Lung microvascular endothelial cell (primary cell): Measurements from ENCODE around the gene RFXANK. TPM values are rescaled to one million over a fixed set of nuclear protein-coding genes. Genes with fewer than 3 reads are reported as not detected.
"Not testable (repeated sequence)": the region's sequence is repeated elsewhere in the genome, so short reads cannot be mapped to it uniquely, and the experiment has no call there.

Experiments used
- DNase-seq, 2 donors: peaks; one replicate each; pipeline versions ENCODE4 v3.0.0 to v3.0.0-alpha.2; 2010; ENCODE audit warnings: low read depth in 2 of 2
- total RNA-seq: library from RNA; depleted of rRNA; stranded (reverse); fragments of >200 nt; gene quantifications from 2 replicates; pipeline ENCODE4 v1.2.1, GENCODE V29; 2014

The RFXANK gene
- total RNA-seq, 1 donor from 2014 or later = 67.5 TPM

DNA sequence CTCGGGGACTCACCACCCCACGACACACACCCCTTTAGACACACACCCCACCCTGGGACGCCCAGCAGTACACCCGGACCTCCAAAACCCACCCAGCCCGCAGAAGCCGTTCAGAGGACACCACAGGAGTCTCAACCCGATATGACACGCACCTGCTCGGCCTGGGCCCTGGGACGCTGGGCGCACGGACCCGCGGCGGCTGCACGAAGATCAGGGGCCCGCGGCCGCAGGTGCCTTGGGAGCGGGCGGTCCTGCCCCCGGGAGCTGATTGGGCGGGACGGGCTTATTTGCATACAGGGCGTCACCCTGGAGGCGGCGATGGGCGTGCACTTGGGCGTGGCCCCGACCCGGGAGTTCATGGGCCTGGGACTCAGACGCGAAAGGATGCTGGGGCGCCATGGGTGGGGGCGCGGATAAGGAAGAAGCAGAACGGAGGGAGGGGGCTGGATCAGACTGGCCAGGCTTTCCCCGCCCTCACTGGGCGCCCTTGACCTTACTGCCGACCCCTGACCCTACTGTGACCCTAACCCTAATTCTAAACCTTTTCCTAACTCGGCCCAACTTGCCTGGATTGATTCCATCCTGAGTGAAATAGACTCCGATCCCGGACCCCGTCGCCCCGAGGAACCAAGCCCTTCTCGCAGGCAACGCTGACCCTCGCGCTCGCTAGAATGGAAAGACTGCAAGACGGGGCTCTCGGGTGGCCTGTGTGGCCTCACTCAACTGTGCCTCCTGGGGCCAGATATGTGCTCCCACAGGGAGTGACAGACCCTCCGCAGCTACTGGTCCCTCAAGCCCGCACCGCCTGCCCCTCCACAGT, 21.8 kb upstream of the RFXANK start, which contains the start of gene MEF2B:
MEF2B (minus strand) TSS at position 211 of the 820 bp plus-strand sequence. CDS start 19,528 bp downstream, outside the sequence.
- peak; percentile 61 to 75 for DNase-seq

DNA sequence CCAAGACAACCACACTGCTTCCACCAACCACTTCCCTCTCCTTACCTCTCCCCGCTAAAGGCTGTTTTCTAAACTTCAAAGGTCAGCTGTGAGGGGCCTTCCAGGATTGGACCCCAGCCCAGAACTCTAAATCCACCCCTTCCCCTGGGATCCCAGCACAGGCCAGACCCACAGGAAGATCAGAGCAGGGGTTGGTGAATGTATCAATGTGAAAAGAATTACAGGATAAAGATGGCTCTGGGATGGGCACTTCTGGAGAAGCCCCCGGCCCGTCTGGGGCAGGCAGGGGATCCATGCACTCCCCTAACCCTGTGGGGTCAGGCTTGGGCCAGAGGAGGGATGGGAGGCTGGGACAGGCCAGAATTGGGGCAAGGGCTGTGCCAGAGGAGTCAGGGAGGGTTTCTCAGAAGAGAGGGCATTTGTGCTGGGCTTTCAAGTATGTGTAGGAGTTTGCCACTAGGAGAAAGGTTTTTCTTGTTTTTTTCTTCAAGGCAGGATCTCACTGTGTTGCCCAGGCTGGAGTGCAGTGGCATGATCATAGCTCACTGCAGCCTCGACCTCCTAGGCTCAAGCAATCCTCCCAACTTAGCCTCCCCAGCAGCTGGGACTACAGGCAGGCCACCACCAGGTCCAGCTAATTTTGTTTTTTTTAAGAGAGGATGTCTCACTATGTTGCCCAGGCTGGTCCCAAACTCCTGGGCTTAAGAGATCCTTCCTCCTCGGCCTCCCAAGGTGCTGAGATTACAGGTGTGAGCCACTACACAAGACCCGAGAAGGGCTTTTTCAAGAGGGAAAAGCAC, 21.0 kb upstream of the RFXANK start:
- no peak for DNase-seq

DNA sequence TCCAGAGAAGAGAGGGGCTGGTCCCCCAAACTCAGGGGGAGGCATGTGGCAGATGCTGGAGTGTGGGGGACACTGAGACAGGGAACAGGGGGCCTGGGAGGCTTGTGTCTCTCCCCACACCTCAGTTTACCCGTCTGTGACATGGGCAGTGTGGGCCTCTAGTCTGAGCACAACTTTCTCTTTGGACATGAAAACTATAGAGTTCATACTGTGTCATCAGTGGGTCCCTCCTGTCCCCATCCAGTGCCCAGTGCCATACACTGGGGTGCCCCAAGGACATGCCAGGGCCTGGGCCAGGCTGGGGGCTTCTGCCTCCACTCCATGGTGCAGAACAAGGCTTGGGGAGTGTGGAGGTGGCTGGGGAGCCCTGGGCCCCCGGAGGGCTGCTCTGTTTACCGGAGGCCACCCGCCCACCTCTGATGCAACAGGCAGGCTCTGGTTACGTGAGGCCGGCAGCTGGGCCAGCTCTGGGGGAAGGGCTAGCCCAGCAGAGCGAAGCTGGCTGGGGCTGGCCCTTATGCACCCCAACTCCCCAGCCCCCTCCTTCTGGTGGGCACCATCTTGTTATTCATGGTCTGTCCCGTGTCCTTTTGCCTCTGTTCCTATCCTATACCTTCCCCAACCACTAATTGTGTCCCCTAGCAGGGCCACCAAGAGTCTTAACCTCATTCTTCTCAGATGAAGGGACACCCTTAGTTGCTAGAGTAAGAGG, 20.1 kb upstream of the RFXANK start:
- DNase-seq = no peak

DNA sequence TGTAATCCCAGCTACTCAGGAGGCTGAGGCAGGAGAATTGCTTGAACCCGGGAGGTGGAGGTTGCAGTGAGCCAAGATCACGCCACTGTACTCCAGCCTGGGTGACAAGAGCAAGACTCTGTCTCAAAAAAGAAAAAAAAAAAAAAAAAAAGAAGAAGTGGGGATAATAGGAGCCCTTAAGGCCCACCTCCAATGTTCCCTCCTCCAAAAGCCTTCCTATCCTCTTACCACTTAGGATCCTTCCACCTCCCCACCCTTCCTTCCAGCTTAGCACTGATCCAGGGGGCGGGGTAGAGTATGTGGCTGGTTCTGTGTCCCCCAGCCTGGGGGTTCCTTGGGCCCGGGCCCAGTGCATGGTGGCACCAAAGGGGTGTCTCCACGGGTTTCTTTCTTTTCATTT, 18.8 kb upstream of the RFXANK start:
- DNase-seq = not testable (repeated sequence)

DNA sequence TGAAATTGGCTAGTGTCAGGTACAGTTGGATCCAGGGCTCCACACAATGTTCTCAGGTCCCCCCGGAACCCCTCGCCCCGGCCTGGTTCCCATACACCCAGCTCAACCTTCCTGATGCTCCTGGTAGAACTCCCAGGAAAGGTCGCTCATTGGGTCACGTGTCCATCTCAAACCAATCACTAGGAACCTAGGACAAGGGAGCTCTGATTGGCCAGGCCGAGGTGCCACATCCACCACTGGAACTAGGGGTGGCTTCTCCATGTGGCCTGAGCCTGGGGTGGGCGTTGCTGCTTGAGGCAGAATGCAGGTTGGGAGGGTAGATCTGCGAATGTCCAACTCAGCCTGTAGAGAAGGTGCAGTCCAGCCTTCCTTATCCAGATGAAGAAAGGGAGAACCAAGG, 15.1 kb upstream of the RFXANK start:
- DNase-seq = no peak

DNA sequence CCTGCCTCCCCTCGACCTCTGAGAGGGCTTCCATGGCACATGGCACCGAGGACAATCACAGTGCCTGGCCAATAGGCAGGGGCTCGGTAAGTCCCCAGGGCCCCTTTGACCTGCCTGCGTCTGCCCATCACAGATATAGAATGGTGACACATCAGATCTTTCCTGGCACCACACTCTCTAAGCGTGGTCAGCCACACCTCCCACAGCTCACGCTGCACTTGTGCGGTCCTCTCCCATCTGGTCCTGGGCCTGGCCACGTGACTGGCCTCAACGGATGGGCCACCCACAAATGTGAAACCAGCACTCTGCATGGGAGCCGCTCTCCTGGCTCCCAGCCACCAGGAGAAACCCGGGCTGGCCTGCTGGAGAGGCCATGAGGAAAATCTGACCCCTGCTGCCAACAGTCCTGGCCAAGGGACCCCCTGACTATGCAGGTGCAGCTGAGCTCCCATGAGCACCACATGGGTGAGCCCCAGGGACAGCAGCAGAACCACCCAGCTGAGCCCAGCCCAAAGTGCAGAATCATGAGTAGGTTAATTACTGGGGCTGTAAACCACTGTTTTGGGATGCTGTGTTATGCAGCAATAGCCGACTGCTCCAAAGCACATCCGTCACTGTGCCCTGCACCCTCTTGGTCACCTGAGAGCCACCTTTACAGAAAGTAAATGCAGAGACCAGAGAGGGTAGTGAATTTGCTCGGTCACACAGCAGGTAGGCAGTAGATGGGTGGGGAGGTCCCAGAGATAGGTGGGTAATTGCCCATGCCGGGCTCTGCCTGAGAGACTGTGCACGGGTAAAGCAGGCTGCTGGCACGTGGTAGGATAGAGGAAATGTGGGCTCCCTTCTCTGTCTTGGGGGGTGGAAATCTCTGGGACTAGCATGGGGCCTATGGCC, 12.3 kb upstream of the RFXANK start:
- peak in 1 of 2 donors; percentile 12 for DNase-seq

DNA sequence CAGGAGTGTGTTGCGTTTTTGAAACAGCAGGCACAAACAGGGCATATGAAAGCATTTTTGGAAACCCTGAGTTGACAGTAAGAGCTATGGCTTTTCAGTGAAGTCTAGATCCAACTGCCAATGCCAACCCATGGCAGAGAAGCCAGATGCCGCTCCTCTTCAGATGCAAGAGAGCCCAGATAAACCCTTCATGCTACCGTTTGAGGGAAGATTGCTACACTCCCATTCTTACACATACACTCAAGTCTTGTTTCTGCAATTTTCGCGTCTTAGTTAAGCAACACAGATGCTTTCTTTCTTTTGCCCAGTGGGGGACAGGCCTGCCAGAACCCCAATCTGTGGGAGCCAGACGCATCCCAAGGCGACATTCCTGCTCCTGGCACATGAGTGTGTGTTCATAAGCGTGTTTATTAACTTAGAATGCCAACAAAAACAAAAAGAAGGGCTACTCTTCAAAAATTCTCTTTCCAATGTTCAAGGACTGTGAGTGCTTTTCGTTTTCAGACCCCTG, 10.5 kb upstream of the RFXANK start:
- DNase-seq = no peak

DNA sequence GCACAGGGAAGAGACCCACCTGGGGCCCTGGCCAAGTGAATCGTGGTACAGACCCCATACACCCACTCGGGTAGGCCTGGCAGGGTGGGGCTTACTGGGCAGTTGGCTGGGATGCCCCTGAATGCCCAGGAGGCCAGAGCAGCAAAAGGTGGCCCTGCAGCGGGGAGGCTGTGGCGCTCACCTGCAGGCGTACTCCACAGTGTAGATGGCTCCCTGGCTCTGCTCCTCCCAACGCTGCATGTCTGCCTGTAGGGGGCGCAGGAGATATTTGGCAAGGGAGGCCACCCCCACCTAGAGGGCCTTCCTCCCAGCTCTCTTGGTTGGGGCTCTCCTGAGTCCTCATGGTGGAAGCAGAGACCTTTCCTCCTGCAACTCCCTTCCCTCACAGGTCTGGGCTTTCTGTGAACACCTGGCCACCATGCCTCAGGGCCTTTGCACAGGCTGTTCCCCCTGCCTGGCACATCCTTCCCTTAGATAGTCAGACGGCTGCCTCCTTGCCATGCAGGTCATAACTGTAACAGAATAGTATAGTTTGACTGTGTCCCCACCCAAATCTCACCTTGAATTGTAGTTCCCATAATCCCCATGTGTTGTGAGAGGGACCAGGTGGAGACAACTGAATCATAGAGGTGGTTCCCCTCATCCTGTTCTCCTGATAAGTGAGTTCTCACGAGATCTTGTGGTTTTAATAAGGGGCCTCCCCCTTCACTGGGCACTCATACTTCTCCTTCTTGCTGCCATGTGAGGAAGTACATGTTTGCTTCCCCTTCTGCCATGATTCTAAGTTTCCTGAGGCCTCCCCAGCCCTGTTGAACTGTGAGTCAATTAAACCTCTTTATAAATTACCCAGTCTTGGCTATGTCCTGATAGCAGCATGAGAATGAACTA, 6.0 kb upstream of the RFXANK start:
- DNase-seq = peak; percentile 56 to 70

DNA sequence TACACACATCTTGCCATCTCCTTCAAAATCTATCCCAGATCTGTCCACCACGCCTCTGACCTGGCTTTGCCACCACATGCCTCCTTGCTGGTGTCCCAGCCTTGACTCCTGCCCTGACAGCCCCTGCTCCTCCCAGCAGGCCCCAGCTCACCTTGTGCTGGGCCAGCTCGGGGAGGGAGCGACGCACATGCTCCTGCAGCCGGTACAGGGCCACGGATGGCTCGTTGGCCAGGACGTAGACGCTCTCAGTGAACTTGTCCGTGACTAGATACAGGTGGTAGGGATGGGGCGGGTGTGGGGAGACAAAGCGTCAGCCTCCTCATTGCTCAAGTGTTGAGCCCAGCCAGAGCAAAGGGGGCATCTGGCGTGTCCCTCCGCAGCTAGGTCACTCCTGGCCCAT, 5.3 kb upstream of the RFXANK start:
- no peak for DNase-seq

DNA sequence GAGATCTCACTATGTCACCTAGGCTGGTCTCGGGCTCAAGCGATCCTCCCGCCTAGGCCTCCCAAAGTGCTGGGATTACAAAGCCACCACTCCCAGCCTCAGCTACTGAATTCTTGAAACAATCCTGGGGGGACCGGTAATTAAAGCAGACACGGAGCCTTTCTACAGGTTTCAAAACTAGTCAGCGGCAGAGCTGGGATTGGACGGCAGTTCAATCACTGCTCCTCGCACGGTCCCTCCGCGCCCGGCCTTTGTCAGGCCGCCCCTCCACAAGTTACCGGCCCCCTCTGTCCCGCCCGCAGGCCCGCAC, 335 bp upstream of the RFXANK start:
- no peak for DNase-seq

DNA sequence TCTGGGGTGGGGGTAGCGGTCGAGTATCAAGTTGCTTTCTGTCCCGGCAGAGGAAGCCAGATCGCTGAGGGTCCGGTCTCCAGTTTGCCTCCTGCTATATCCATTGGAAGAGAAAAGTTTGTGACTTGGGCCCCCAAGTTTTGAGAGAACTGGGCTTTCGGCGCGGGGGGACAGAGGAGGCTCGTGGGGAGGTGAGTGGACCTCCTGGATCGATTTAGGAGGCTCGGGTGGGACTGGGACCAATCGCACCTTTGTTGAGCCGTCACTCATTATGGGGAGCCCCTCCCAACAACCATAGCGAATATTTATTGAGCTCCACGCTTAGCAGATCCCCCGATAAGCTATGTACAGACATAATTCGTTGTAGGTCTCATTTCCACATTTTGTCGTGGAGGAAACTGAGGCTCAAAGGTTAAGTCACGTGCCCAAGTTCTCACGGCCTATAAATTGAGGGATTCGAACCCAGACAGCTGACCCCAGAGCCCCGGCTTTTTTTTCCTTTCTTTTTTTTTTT, 909 bp downstream of the RFXANK start:
- peak; percentile 37 to 69 for DNase-seq

DNA sequence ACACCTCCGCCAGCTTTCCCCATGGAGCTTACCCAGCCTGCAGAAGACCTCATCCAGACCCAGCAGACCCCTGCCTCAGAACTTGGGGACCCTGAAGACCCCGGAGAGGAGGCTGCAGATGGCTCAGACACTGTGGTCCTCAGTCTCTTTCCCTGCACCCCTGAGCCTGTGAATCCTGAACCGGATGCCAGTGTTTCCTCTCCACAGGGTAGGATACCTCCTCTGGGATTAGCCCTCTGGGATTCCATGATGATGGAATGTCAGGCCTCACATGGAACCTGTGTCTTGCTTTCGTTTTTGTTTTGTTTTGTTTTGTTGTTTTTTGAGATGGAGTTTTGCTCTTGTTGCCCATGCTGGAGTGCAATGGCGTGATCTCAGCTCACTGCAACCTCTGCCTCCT, 1.9 kb downstream of the RFXANK start:
- DNase-seq = peak in 1 of 2 donors; percentile 59

DNA sequence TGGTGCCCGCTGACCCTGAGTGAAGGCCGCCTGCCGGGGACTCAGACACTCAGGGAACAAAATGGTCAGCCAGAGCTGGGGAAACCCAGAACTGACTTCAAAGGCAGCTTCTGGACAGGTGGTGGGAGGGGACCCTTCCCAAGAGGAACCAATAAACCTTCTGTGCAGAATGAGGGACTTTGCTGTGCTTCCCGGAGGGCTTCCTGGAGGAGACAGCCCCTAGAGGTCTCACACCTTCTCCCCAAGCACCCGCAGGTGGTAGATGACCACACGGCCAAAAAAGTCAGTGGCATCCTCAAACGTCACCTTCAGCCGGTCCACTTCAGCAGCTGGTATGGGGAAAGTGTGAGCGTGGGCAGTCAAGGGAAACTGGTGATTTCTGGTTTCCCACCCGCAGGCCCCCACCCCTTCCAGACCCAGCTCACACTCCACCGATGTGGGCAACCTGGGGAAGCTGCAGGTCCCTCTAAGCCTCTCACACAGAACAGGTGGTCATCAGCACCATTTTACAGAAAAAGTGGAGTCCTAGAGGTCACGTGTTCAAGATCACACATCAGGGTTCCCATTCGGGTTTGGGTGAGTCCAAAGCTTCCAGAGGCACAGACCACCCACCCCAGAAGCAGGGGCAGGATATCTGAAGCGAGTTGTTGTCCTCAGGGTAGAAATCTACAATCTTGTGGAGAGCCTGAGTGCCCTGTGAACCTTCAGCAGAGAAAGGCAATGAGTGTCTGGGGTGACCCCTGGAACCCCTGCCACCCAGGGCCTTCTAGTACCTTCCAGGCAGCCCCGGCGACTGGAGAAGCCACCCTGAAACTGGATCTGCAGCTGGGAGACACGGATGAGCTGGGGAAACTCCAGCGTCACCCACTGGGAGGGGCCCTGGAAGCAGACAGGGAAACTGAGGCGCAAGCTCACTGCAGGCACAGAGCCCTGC, 9.9 kb downstream of the RFXANK start:
- no peak for DNase-seq

DNA sequence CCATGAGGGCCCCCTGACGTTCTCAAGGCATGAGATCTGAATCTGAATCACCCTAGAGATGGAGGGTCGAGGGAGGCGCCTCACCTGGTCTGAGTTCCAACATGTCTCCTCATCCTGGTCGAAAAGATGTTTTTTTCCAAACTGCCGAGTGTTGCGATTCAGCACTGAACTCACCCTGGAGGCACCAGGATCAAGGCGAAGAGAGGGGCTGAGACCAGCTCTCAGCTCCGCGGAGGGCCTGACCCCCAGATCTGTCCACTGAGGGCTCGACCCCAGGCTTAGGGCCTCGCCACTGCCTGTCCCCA, 10.6 kb downstream of the RFXANK start:
- no peak for DNase-seq

DNA sequence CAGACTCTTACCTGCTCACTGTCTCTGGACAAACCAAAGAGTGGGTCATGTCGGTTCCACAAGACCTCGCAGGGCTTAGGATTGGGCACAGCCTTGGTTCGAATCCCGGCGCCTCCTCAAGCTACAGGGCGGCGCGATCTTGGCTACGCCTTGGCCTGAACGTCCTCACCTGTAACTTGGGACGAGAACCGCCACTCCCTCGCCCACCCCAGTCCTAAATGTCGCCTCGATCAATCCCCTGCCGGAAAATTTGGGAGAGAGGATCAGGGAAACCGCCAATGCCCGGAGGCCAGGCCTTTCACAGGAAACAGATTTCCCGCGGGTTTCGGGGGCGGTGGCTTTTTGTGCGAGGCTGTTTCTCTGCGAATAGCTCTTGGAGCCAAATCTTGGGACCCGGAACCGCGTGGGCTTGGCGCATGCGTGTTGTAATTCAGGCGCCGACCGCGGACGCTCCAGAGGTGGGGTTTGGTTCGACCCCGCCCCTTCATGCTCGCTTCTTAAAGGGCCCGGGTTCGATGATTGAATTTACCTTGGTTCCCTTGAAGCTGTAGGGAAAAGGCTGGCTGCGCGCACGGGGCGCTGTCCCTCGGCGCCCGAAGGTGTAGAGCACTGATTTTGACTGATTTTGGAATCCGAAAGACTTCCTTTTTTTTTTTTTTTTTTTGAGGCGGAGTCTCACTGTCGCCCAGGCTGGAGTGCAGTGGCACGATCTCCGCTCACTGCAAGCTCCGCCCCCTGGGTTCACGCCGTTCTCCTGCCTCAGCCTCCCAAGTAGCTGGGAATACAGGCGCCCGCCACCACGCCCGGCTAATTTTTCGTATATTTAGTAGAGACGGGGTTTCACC, 11.2 kb downstream of the RFXANK start, which contains the start of gene NR2C2AP:
NR2C2AP (minus strand) TSS at position 403 of the 845 bp plus-strand sequence; CDS start at position 49, 354 bp downstream.
- peak; percentile 90 to 93 for DNase-seq

DNA sequence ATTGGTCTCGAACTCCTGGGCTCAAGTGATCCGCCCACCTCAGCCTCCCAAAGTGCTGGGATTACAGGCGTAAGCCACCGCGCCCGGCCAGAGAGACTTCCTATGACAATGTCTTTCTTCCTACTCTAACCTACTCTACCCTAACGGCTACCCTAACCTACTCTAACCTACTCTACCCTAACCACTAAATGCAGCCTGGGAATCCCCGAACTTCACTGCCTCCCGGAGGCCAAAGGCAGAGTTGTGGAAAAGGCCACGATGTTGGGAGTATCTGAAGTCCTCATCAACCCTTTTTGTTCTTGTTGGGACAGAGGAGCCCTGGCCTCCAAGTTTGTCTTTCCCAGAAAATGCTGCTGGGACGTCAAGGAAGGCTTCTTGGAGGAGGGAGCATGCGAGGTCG, 12.1 kb downstream of the RFXANK start:
- no peak for DNase-seq
